Measurements from ENCODE around the gene ENTREP3.

- TF ChIP-seq TAF1 (IDR thresholded peaks at IDR 0.05; ENCODE audit: borderline replicate concordance, low read depth, low read length), result no peak
- TF ChIP-seq POLR2A (IDR thresholded peaks at IDR 0.05; ENCODE audit: low read depth, low read length), result no peak
- no peak for TF ChIP-seq POLR2AphosphoS5 (IDR thresholded peaks at IDR 0.05; ENCODE audit: low read depth, low read length)
Measured at GRCh38 chr1:155254714-155255242, 505 bp downstream of the ENTREP3 start.

Measured in GM12892 (cell line).